ENCODE data around the gene SLC17A2.
A peak's percentile ranks its signal among the peaks of the same experiment; 100 is the strongest.

SLC17A2 gene

DNA sequence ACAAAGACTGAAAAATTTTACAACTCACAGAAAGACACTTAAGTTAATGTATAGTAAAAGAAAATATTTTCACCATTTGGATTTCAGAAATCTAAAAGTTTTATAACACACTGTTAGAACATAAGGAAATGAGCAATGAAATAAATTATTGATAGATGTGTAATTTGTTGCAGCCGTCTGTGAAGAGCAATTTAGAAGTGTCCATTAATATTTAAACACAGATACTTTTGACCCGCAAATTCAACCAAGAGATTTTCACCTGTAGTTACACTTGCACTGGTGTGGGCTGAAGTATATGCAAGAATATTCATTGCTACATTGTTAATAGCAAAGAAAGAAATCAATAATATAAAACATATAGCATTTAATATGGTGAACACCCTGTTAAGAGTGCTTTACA, 41.9 kb downstream of the SLC17A2 start:
- DNase-seq (ENCODE audit: low read depth): no peak
- TF ChIP-seq, protein P1, sequence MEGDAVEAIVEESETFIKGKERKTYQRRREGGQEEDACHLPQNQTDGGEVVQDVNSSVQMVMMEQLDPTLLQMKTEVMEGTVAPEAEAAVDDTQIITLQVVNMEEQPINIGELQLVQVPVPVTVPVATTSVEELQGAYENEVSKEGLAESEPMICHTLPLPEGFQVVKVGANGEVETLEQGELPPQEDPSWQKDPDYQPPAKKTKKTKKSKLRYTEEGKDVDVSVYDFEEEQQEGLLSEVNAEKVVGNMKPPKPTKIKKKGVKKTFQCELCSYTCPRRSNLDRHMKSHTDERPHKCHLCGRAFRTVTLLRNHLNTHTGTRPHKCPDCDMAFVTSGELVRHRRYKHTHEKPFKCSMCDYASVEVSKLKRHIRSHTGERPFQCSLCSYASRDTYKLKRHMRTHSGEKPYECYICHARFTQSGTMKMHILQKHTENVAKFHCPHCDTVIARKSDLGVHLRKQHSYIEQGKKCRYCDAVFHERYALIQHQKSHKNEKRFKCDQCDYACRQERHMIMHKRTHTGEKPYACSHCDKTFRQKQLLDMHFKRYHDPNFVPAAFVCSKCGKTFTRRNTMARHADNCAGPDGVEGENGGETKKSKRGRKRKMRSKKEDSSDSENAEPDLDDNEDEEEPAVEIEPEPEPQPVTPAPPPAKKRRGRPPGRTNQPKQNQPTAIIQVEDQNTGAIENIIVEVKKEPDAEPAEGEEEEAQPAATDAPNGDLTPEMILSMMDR (conservative IDR thresholded peaks at IDR 0.05; ENCODE audit: low read depth, low read length): no peak
- H3K4me3 ChIP-seq (ENCODE audit: low read depth, low read length): no peak overlapping the region

DNA sequence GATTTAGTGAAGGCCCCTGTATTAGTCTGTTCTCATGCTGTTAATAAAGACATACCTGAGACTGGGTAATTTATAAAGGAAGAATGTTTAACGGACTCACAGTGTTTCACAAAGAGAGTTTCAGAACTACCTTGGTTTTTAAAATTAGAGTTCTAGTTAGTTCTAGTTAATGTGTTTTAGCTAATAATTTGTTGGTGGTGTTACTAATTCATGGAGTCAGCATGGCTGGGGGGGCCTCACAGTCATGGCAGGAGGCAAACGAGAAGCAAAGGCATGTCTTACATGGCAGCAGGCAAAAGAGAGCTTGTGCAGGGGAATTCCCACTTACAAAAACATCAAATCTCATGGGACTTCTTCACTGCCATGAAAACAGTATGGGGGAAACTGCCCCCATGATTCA, 44.4 kb downstream of the SLC17A2 start:
- TF ChIP-seq, protein P1 (conservative IDR thresholded peaks at IDR 0.05; ENCODE audit: low read depth, low read length): no peak
- H3K4me3 ChIP-seq (ENCODE audit: low read depth, low read length): no peak overlapping the region
- DNase-seq (ENCODE audit: low read depth): no peak

DNA sequence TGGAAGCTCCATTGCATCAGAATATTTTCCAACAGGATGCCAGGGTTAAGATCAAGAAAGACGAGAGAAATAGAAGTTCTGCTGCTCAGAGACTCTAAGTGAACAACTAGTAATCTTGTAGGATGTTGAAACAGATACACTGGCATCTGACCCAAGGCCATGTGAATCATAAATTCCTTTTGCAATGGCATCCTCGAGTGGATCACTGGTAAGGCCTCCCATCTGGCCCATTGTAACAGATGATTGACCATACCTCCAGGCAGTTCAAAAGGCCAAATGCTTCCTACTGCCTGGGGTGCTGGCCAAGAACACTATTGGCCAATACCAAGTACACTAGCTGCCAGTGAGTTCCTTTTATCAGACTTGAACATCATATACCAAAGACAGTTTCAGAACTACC, 46.5 kb downstream of the SLC17A2 start:
- peak; percentile 85 for DNase-seq (ENCODE audit: low read depth)
- no peak overlapping the region for H3K4me3 ChIP-seq (ENCODE audit: low read depth, low read length)
- TF ChIP-seq, protein P1 (conservative IDR thresholded peaks at IDR 0.05; ENCODE audit: low read depth, low read length): no peak

DNA sequence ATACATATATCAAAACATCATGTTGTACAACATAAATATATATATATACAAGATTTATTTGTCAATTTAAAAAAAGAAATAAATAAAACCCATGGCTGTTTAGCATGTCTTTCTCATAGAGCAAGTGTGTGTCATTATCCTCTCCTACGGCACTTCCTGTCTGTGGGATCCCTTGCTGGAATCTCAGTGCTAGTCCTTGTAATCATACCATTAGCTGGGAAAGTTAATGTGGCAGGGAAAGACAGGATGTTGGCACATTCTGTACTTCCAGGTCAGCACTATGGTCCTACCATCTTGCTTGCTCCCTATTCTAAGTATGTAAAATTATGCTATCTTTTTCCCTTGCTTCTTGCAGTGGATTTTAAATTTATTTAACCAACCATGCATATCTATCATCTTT, 47.0 kb downstream of the SLC17A2 start:
- no peak overlapping the region for H3K4me3 ChIP-seq (ENCODE audit: low read depth, low read length)
- TF ChIP-seq, protein P1 (conservative IDR thresholded peaks at IDR 0.05; ENCODE audit: low read depth, low read length): no peak
- DNase-seq (ENCODE audit: low read depth): no peak

DNA sequence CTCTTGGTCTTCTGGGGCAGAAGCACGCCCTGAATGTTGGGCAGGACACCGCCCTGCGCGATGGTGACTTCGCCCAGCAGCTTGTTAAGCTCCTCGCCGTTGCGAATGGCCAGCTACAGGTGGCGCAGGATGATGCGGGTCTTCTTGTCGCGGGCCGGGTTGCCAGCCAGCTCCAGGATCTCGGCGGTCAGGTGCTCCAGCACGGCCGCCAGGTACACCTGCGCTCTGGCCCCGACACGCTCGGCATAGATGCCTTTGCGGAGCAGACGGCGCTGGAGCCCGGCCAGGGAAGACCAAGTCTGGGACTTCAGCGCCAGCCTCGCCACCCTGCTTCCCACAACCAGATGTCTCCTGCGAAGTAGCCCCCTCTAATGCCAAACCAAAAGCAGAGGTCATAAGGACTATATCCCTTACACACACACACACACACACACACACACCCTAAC, 48.4 kb downstream of the SLC17A2 start:
- DNase-seq (ENCODE audit: low read depth): no peak
- no peak overlapping the region for H3K4me3 ChIP-seq (ENCODE audit: low read depth, low read length)
- TF ChIP-seq, protein P1 (conservative IDR thresholded peaks at IDR 0.05; ENCODE audit: low read depth, low read length): no peak

DNA sequence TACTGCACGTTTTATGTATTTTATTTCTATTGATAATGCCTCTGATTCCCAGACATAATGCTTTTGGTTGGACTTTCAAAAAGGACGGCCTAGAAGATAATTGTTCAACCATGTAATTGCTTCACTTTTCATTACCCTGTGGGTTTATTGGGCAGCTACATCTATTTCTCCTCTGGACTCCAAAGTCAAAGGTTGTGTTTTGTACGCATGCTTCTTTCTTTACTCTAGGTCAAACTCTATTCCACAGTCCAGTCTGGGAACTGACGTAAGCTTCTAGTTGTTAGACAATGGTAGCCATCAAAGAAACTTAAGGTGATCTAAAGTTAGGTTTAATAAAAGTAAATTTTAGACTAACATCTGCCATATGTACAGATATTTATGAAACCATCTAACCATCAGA, 49.9 kb downstream of the SLC17A2 start:
- TF ChIP-seq, protein P1 (conservative IDR thresholded peaks at IDR 0.05; ENCODE audit: low read depth, low read length): no peak
- DNase-seq (ENCODE audit: low read depth): no peak
- no peak overlapping the region for H3K4me3 ChIP-seq (ENCODE audit: low read depth, low read length)

DNA sequence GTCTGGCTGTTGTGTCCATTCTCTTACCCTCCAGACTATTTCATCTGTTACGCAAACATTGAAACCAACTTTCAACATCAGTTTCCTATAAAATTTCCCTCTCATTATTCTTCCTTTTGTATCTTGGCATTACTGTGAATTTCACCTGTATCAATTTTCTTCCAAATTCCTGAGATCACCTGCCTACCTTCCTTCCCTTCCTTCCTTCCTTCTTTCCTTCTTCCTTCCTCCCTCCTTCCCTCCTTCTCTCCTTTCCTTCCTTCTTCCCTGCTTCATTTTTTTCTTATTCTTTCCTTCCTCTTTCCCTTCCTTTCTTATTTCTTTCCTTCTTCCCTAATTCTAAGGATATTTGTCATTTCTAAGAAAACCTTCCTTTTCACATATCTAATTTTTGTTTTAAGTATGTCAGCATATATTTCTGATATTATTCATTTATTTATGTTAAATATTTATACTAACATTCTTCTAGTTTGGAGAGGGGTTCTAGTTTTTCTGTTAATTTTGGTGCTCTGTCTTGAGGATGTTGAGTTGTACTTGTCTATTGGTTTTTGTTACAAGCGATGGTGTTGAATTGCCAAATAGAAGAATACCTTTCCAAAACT, 51.7 kb downstream of the SLC17A2 start:
- H3K4me3 ChIP-seq (ENCODE audit: low read depth, low read length): no peak overlapping the region
- TF ChIP-seq, protein P1 (conservative IDR thresholded peaks at IDR 0.05; ENCODE audit: low read depth, low read length): no peak
- DNase-seq (ENCODE audit: low read depth): no peak
